Subcutaneous abdominal adipose tissue (tissue), 5 donors: ENCODE data around the gene HEXIM1.
A peak's percentile ranks its signal among the peaks of the same experiment; 100 is the strongest.

Source experiments
- H3K27ac ChIP-seq: one replicate; pipeline ENCODE4 v1.7.0; 2013; ENCODE audit warnings: low read depth, mild to moderate bottlenecking, inconsistent platforms, low read length, moderate library complexity
- H3K27me3 ChIP-seq, 5 donors: one replicate each; pipeline ENCODE4 v1.7.0; 2013; ENCODE audit warnings: low read length in 5 of 5, inconsistent platforms in 1 of 5; ENCODE audit not compliant: control insufficient read depth in 5 of 5, insufficient read depth in 4 of 5
- H3K36me3 ChIP-seq, 5 donors: one replicate each; pipeline ENCODE4 v1.7.0; 2013; ENCODE audit warnings: low read length in 5 of 5; ENCODE audit not compliant: control insufficient read depth in 5 of 5, insufficient read depth in 5 of 5
- H3K4me1 ChIP-seq, 5 donors: one replicate each; pipeline ENCODE4 v1.7.0; 2013; ENCODE audit warnings: low read length in 5 of 5, mild to moderate bottlenecking in 3 of 5, moderate library complexity in 1 of 5; ENCODE audit not compliant: control insufficient read depth in 5 of 5, insufficient read depth in 5 of 5
- H3K4me3 ChIP-seq, 5 donors: one replicate each; pipeline ENCODE4 v1.7.0; 2013; ENCODE audit warnings: low read length in 5 of 5, low read depth in 1 of 5
- H3K9ac ChIP-seq, 5 donors: one replicate each; pipeline ENCODE4 v1.7.0; 2013; ENCODE audit warnings: low read length in 5 of 5, mild to moderate bottlenecking in 4 of 5, moderate library complexity in 3 of 5
- H3K9me3 ChIP-seq, 5 donors: one replicate each; pipeline ENCODE4 v1.7.0; 2013; ENCODE audit warnings: low read length in 5 of 5; ENCODE audit not compliant: control insufficient read depth in 5 of 5
- donor health status: healthy.
- donor health status: healthy.
- donor health status: healthy.
- donor health status: healthy.
- donor health status: healthy.

Gene HEXIM1

DNA sequence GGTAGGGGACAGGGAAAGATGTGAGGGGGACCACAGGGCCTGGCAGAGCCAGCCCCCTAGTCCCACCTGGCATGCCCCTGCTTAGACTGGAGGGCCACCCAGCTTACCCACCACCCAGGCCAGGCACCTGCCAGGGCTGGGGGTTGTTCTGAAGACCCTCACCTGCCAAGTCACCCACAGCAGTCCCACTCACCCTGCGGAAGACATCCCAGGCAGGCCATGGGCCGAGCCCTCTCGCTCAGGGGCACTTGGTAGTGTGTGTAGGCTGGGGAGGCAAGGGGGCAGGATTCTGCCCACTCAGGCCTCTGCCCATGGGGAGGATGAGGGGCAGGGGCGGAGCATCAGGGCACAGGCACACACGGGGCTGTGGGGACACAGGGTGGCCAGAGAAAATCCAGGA is 19.9 kb upstream of the HEXIM1 start:
- H3K4me3 ChIP-seq = peak overlapping the region in 1 of 5 donors; percentile 6
- H3K27ac ChIP-seq = peak overlapping the region; percentile 77
- peaks cover 10 to 75% (median 72%) of the 10 kb centered on the region in 5 donors for H3K4me1 ChIP-seq
- no peaks in the 10 kb centered on the region for H3K36me3 ChIP-seq
- H3K27me3 ChIP-seq = no peaks in the 10 kb centered on the region
- H3K9me3 ChIP-seq = no peaks in the 10 kb centered on the region
- H3K9ac ChIP-seq = peak overlapping the region in 4 of 5 donors; percentile 2 to 57 (median 31)

DNA sequence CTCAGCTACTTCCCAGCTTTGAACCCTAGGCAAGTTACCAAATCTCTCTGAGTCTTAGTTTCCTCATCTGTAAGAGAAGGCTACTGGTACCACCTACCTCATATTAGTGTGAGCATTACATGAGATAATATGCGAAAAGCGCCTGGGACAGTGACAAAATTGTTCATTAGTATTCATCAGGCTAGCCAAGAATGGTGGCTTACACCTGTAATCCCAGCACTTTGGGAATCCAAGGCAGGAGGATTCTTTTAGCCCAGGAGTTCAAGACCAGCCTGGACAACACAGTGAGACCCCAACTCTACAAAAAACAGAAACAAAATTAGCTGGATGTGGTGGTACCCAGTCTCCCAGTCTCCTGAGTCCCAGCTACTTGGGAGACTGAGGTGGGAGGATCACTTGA is 19.3 kb upstream of the HEXIM1 start:
- Histone ChIP-seq H3K4me1 (peaks cover 10 to 69% (median 67%) of the 10 kb centered on the region in 5 donors), H3K27ac (peak overlapping the region; percentile 77), H3K27me3 (no peaks in the 10 kb centered on the region), H3K4me3 (peak overlapping the region in 1 of 5 donors; percentile 6), H3K9ac (peak overlapping the region in 2 of 5 donors; percentile 23 to 57), H3K9me3 (no peaks in the 10 kb centered on the region), H3K36me3 (no peaks in the 10 kb centered on the region)

DNA sequence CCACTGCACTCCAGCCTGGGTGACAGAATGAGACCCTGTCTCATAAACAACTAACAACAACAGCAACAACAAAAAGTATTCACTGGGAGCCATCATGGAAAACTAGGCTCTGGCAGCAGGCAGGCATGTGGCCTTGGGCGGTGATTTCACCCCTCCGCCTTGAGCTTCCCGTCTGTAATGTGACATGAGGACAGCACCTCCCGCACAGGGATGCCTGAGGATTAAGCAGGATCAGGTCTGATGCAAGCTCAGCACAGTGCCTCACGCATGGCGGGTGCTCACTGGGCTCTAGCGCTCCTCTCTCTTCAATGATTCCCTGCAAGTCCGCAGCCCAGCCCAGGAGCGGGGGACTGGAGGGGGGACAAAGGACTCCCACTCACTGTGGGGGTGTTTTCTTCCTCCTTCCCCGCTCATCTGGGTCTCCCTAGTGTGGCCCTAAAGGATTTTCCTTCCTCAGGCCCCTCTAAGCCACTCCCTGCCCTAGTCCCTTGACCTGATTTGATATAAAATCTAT is 18.8 kb upstream of the HEXIM1 start:
- peak overlapping the region in 1 of 5 donors; percentile 6 for H3K4me3 ChIP-seq
- peak overlapping the region; percentile 77 for H3K27ac ChIP-seq
- H3K36me3 ChIP-seq = no peaks in the 10 kb centered on the region
- peaks cover 10 to 64% (median 62%) of the 10 kb centered on the region in 5 donors for H3K4me1 ChIP-seq
- H3K9ac ChIP-seq = no peak overlapping the region
- H3K27me3 ChIP-seq = no peaks in the 10 kb centered on the region
- H3K9me3 ChIP-seq = no peaks in the 10 kb centered on the region

DNA sequence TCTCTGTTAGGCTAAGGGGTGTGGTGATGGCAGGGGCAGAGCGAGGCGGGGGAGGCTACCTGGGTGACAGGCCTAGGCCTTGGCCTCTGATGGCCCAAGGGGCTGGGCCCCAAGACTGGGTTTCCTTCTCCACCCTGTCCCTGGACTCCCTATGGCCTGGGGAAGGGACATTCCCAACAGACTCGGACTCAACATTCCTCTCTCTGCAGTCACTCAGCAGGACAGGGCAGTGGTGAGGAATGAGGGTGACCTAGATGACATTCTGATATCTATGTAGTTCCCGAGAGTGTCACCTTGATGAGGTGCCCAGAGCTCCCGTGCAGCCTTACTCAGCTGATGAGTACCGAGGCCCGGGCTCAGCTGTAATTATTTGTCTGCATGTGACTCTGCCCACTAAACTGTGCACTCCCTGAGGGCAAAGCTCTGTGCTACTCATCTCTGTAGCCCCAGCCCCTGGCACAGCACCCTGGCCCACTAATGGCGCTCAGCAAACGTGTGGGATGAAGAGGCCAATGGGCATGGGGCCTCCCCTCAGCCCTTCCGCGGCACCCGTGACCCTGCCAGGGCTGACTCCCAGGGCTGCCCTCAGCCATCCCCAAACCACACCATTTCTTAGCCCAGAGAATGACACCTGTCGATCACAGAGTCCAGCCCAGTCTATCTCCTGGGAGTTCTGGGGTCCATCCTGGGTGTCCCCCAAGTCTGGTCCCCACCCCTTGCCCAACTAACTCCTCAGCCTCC is 18.2 kb upstream of the HEXIM1 start:
- Histone ChIP-seq H3K4me3 (no peak overlapping the region), H3K27me3 (no peaks in the 10 kb centered on the region), H3K9ac (peak overlapping the region in 2 of 5 donors; percentile 7 to 53), H3K4me1 (peaks cover 10 to 60% (median 58%) of the 10 kb centered on the region in 5 donors), H3K36me3 (no peaks in the 10 kb centered on the region), H3K9me3 (no peaks in the 10 kb centered on the region), H3K27ac (peak overlapping the region; percentile 77)

DNA sequence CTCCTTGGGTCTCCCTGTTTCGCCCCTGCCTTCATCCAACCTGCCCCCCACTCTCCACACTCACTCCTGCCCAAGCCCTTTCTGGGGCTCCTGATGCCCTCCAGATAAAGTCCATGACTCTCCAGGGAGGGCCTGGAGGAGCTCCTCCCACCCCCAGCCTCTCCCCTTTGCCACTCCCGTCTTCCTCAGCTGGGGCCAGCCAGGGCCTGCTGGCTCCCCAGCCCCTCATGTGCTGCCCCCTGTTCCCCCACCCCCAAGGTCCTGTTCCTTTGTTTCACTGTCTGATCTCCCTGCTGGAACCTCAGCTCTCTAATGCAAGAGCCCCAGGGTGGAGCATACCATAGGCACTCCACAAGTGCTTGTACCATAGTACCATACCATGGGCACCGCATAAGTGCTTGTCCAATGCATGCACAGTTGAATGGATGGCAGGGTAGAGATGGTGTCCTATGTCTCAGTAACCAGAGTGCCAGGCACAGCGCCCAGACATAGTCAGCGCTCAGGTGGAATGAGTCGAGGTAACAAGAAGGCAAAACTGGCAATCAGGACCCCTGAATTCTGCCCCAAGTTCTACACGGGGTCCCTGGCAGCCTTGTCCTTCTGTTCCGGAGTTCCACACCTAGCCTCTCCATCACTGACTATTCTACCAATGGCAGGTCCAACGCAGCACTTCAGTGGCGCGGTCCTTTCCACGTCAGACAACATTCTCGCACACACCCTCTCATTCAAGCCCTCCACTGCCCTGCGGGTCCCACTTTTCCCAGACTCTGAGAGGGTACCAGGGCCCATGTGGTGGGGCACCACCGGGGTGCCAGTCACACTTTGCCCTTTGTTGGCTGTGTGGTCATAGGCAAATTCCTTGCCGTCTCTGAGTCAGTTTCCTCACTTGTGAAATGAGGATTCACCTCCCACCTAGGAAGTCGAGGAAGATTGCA is 17.3 kb upstream of the HEXIM1 start:
- Histone ChIP-seq H3K4me3 (peak overlapping the region; percentile 35 to 90 (median 78)), H3K9ac (peak overlapping the region in 3 of 5 donors; percentile 73 to 83 (median 78)), H3K9me3 (no peaks in the 10 kb centered on the region), H3K36me3 (no peaks in the 10 kb centered on the region), H3K27me3 (no peaks in the 10 kb centered on the region), H3K4me1 (peaks cover 13 to 65% (median 63%) of the 10 kb centered on the region in 5 donors), H3K27ac (peak overlapping the region; percentile 77)

DNA sequence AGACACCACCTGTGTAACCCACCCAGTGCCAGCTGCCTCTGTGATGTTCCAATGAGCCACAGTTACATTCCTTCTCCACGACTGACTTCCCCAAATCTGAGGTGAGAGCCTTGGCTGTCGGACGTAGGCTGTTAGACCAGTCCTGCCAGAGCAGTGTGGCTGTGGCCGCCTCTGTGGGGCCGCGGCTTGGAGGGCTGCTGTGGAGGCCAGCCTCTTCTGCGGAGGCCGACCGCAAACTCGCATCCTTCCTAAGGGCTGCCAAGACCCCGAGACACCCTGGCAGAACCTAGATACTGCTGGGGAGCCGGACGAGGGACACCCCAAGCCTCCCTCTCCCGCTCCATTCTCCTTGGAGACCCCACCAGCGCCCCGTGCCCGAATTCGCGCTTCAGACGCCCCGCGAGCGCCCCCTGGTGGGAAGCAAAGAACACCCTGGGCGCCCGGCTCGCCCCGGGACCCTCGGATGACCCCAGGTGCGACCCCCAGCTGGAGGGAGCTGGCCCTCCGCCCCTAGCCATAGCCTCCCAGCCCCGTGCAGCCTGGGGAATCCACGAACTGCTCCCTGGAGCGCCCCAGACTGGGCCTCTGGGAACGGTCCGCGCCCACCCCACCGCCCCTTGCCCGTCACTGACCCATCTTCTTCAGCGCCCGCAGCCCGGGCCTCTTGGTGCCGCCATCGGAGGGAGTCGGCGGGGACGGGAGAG is 16.5 kb upstream of the HEXIM1 start:
- Histone ChIP-seq H3K27ac (peak overlapping the region; percentile 62), H3K9ac (peak overlapping the region in 4 of 5 donors; percentile 73 to 83 (median 80)), H3K4me1 (peaks cover 15 to 74% (median 72%) of the 10 kb centered on the region in 5 donors), H3K4me3 (peak overlapping the region; percentile 35 to 90 (median 78)), H3K27me3 (no peaks in the 10 kb centered on the region), H3K36me3 (no peaks in the 10 kb centered on the region), H3K9me3 (no peaks in the 10 kb centered on the region)

DNA sequence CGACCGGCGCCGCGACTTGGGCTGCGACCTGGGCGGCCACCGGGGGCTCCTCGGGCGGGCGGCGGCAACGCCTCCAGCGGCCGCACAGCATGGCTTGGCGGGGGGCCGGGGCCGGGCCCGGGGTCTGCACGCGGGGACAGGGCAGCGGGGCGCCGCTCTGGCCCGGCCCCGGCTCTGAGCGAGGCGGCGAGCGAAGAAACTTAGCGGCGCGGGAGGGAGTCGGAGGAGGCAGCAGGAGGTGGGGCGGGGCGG is 16.0 kb upstream of the HEXIM1 start, which contains the start of gene PLCD3:
PLCD3 (minus strand) TSS at position 196 of the 252 bp plus-strand sequence; CDS start at position 91, 105 bp downstream.
- Histone ChIP-seq H3K9ac (peak within 1 kb of the TSS in 4 of 5 donors; percentile 73 to 86 (median 84)), H3K4me1 (peaks cover 15 to 75% (median 73%) of the 10 kb centered on the region in 5 donors), H3K27me3 (no peaks in the 10 kb centered on the region), H3K36me3 (no peaks in the 10 kb centered on the region), H3K9me3 (no peaks in the 10 kb centered on the region), H3K27ac (peak within 1 kb of the TSS; percentile 89), H3K4me3 (peak within 1 kb of the TSS; percentile 35 to 90 (median 81))

DNA sequence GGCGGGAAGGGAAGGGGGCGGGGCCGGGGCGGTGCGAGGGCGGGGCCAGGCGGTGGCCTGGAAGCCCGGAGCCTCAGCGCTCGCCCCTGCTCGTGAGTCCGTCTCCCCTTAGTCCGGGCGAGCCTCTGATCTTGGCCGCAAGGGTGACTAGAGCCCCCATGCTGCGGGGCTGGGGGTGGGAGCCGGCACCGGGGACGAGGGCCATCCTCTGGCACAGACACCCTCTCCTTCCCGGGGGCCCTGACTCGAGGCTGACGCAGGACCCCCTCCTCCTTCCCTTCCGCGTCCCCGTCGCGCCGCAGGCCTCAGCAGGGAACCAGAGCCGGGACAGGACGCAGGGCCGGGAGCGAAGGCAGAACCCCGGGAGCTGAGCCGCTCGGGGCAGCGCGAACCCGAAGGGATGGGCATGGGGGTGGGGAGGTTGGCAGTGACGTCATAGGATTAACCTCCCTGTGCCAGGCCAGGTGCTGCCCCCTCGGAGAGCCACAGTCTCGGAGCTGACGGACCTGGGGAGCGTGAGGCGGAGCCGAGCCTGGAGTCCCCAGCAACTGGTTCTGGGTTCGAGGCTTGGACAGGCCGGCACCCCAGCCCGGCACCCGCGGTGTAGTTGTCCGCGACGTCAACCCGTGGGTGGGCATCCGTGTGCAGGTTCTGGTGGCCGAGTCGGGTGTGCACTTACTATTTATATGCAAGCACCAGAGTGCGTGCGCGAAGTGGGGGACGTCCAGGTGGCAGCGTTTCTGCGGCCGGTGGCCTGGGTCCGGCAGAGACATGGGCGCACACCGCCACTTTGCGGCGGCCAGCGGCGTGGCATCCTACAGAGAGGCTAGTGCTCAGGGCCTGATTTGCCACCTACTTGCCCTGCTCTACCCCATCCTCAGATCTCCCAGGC is 15.5 kb upstream of the HEXIM1 start:
- Histone ChIP-seq H3K9ac (peak overlapping the region in 4 of 5 donors; percentile 68 to 86 (median 79)), H3K27ac (peak overlapping the region; percentile 89), H3K27me3 (no peaks in the 10 kb centered on the region), H3K9me3 (no peaks in the 10 kb centered on the region), H3K4me3 (peak overlapping the region in 4 of 5 donors; percentile 70 to 87 (median 78)), H3K36me3 (peaks cover 0 to under 1% (median 0%) of the 10 kb centered on the region in 5 donors), H3K4me1 (peaks cover 11 to 75% (median 73%) of the 10 kb centered on the region in 5 donors)
